Upper lobe of left lung (tissue), 6 donors: ENCODE data around the gene PAPLN. TPM values are rescaled to one million over a fixed set of nuclear protein-coding genes. Genes with fewer than 3 reads are reported as not detected.

Experiments used
- ATAC-seq, 2 donors: fragments of 200-7000 bp; cut with Tn5 transposase; one replicate each; pipeline ENCODE4 v1.9.1; 2022; ENCODE audit warnings: mild to moderate bottlenecking in 2 of 2, moderate library complexity in 2 of 2; ENCODE audit not compliant: low FRiP score in 2 of 2
- DNase-seq, 2 donors: peaks; one replicate each; pipeline ENCODE4 v3.0.0-alpha.2; 2019 to 2020
- H3K27ac ChIP-seq, 4 donors: fragments of 200-600 bp; sonication (generic); one replicate each; pipeline ENCODE4 v1.5.1; 2016 to 2019
- H3K27me3 ChIP-seq, 4 donors: fragments of 200-600 bp; sonication (generic); one replicate each; pipeline ENCODE4 v1.5.1; 2017 to 2019
- H3K36me3 ChIP-seq, 4 donors: fragments of 200-600 bp; sonication (generic); one replicate each; pipeline ENCODE4 v1.5.1; 2016 to 2019
- H3K4me1 ChIP-seq, 4 donors: fragments of 200-600 bp; sonication (generic); one replicate each; pipeline ENCODE4 v1.5.1; 2018 to 2019
- H3K4me3 ChIP-seq, 4 donors: fragments of 200-600 bp; sonication (generic); one replicate each; pipeline ENCODE4 v1.5.1; 2017 to 2019; ENCODE audit warnings: mild to moderate bottlenecking in 2 of 4, moderate library complexity in 1 of 4
- H3K9me3 ChIP-seq, 4 donors: fragments of 200-600 bp; sonication (generic); one replicate each; pipeline ENCODE4 v1.5.1; 2018 to 2019
- EP300 ChIP-seq, 4 donors: sonication (generic); formaldehyde crosslinking; IDR thresholded peaks; one replicate each; pipeline ENCODE4 v1.5.1; 2017; ENCODE audit warnings: antibody characterized with exemption in 4 of 4, control low read depth in 2 of 4
- POLR2A ChIP-seq, 4 donors: fragments of 450-650 bp; IDR thresholded peaks; one replicate each; pipeline ENCODE4 v1.5.1; 2016 to 2017; ENCODE audit warnings: antibody characterized with exemption in 4 of 4, mild to moderate bottlenecking in 2 of 4
- POLR2AphosphoS5 ChIP-seq, 2 donors: sonication (generic); formaldehyde crosslinking; IDR thresholded peaks; one replicate each; pipeline ENCODE4 v1.5.1; 2017; ENCODE audit warnings: antibody characterized with exemption in 2 of 2
- WGBS, 2 donors: methylation state at CpG; one replicate each; pipeline ENCODE4 v1.1.5; 2017 to 2018; 5-methylcytosine and 5-hydroxymethylcytosine counted together
- total RNA-seq, 6 donors: library from RNA; depleted of rRNA in 4 of 6; stranded (reverse); fragments of >200 nt in 4 of 6; gene quantifications; one replicate each; pipeline versions ENCODE4 v1.1.0 to v1.2.1, GENCODE V29; 2016 to 2021
- TF ChIP-seq, protein P1 (sequence below), 6 experiments: fragments of 450-650 bp in 4 of 6; fragments of 200-600 bp in 2 of 6; sonication (generic) in 2 of 6; IDR thresholded peaks; one replicate each; pipeline ENCODE4 v1.5.1; 2016 to 2019; ENCODE audit warnings: antibody characterized with exemption in 6 of 6
- donor health status: DM: no; HTN: no; CAD: no; lungs with moderate emphysema.
- donor health status: DM: no; HTN: yes; CAD: no; lungs with severe emphysema.

The PAPLN gene
- total RNA-seq, 6 donors from 2014 or later: 10.3 to 62.9 (median 16.5) TPM

DNA sequence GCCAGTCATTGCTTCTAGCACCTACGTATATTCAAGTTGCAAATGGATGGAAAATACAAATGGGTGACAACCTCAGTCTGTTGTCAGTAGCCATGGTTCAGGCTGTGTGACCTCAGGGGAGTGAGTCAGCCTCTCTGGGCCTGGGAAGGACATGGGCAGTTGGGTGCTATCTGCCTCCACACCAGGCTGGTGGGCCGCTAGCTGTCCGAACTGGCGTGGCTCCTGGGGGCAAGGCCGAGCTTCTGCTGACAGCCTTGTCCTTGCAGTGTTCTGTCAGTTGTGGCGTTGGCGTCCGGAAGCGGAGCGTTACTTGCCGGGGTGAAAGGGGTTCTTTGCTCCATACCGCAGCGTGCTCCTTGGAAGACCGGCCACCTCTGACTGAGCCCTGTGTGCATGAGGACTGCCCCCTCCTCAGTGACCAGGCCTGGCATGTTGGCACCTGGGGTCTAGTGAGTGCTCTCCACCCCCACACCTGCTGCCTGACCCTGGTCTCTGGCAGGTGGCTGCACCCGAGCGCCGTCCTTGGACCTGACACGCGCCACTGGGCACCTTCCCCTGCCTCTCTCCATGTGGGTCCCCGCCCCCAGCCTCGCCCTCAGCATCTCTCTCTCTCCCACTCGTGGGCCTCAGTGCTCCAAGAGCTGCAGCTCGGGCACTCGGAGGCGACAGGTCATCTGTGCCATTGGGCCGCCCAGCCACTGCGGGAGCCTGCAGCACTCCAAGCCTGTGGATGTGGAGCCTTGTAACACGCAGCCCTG, 17.1 kb downstream of the PAPLN start:
- ATAC-seq (peak in 1 of 2 donors; percentile 6), DNase-seq (peak in 1 of 2 donors; percentile 75)
- TF ChIP-seq POLR2A (IDR thresholded peaks at IDR 0.05) (no peak), EP300 (IDR thresholded peaks at IDR 0.05) (no peak), POLR2AphosphoS5 (IDR thresholded peaks at IDR 0.05) (no peak)
- TF ChIP-seq, protein P1, sequence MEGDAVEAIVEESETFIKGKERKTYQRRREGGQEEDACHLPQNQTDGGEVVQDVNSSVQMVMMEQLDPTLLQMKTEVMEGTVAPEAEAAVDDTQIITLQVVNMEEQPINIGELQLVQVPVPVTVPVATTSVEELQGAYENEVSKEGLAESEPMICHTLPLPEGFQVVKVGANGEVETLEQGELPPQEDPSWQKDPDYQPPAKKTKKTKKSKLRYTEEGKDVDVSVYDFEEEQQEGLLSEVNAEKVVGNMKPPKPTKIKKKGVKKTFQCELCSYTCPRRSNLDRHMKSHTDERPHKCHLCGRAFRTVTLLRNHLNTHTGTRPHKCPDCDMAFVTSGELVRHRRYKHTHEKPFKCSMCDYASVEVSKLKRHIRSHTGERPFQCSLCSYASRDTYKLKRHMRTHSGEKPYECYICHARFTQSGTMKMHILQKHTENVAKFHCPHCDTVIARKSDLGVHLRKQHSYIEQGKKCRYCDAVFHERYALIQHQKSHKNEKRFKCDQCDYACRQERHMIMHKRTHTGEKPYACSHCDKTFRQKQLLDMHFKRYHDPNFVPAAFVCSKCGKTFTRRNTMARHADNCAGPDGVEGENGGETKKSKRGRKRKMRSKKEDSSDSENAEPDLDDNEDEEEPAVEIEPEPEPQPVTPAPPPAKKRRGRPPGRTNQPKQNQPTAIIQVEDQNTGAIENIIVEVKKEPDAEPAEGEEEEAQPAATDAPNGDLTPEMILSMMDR (IDR thresholded peaks at IDR 0.05): no peak
- 91 to 94% methylated on average over 24 to 26 of the region's 28 CpGs for WGBS, 2 donors
- Histone ChIP-seq H3K4me3 (no peak overlapping the region), H3K27ac (no peak overlapping the region), H3K36me3 (no peaks in the 10 kb centered on the region), H3K9me3 (no peaks in the 10 kb centered on the region), H3K4me1 (no peaks in the 10 kb centered on the region), H3K27me3 (no peaks in the 10 kb centered on the region)

DNA sequence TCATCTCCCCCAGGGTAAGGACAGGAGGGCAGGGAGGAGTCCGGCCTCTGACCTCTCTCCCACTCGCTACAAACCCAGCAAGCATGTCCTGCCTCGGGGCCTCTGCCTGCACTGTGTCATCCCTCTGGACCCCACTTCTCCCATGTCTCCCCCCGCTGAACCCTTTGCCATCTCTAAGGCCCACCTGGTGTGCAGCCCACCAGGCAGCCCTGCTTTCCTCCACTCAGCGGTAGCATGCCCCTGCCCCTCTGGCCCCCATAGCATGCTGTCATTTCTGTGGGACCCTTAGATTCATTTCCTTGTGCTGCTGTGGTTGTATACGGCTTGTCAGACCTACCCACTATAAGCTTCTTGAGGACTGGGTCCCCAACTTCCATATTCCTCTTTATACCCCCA, 17.7 kb downstream of the PAPLN start:
- TF ChIP-seq POLR2AphosphoS5 (IDR thresholded peaks at IDR 0.05) (no peak), POLR2A (IDR thresholded peaks at IDR 0.05) (no peak), EP300 (IDR thresholded peaks at IDR 0.05) (no peak)
- TF ChIP-seq, protein P1 (IDR thresholded peaks at IDR 0.05): no peak
- Histone ChIP-seq H3K27me3 (no peaks in the 10 kb centered on the region), H3K27ac (no peak overlapping the region), H3K9me3 (no peaks in the 10 kb centered on the region), H3K4me3 (no peak overlapping the region), H3K4me1 (no peaks in the 10 kb centered on the region), H3K36me3 (no peaks in the 10 kb centered on the region)
- ATAC-seq (no peak), DNase-seq (no peak)
- 93 to 97% methylated on average over 5 to 6 of the region's 6 CpGs for WGBS, 2 donors

DNA sequence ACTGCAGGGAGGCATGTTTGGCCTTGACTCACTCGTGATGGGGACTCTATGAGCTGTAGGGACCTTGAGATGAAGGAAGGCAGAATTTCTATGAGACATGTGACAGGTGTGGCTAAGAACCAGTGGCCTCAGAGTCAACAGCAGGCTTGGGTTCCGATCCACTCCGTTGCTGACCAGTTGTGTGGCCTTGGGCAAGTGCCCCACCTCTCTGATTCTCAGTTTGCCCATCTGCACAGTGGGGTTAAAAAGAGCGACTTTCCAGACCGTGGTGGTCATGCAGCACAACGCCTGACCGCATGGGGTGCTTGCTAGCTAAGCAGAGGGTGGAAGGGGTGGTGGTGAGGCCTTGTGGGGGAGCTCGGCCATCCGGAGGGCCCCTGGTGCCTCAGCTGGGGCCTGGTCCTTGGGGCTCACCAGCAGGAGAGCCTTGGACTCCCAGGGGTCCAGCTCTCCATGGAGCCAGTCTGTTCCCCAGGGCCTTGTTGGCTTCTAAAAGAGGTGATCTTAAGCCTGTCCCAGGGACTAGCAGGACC, 18.5 kb downstream of the PAPLN start:
- TF ChIP-seq POLR2A (IDR thresholded peaks at IDR 0.05): no peak
- TF ChIP-seq POLR2AphosphoS5 (IDR thresholded peaks at IDR 0.05): no peak
- TF ChIP-seq EP300 (IDR thresholded peaks at IDR 0.05): no peak
- TF ChIP-seq, protein P1 (IDR thresholded peaks at IDR 0.05): no peak
- ATAC-seq (no peak), DNase-seq (no peak)
- Histone ChIP-seq H3K27me3 (no peaks in the 10 kb centered on the region), H3K9me3 (no peaks in the 10 kb centered on the region), H3K4me3 (no peak overlapping the region), H3K27ac (no peak overlapping the region), H3K4me1 (no peaks in the 10 kb centered on the region), H3K36me3 (no peaks in the 10 kb centered on the region)
- WGBS, 2 donors: 78 to 94% methylated on average over 3 to 9 of the region's 9 CpGs

DNA sequence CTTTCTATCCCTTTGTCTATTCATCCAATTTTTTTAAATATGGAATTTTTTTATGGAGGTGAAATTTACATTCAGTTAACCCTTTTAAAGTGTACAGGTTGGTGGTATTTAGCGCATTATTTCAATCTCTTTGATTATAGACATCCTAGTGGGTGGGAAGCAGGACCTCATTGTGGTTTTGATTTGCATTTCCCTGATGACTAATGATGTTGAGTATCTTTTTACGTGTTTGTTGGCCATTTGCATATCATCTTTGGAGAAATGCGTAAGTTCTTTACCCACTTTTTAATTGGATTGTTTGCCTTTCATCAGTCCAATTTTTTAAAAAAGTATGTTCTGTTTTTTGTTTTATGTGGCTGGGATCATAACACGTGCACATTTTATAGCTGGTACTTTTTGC, 20.8 kb downstream of the PAPLN start:
- Histone ChIP-seq H3K27ac (no peak overlapping the region), H3K27me3 (no peaks in the 10 kb centered on the region), H3K4me3 (no peak overlapping the region), H3K9me3 (no peaks in the 10 kb centered on the region), H3K36me3 (no peaks in the 10 kb centered on the region), H3K4me1 (no peaks in the 10 kb centered on the region)
- no peak for ATAC-seq
- DNase-seq: no peak
- TF ChIP-seq, protein P1 (IDR thresholded peaks at IDR 0.05): no peak
- no peak for TF ChIP-seq EP300 (IDR thresholded peaks at IDR 0.05)
- TF ChIP-seq POLR2A (IDR thresholded peaks at IDR 0.05): no peak
- no peak for TF ChIP-seq POLR2AphosphoS5 (IDR thresholded peaks at IDR 0.05)
- 82 to 84% methylated on average over 4 of the region's 4 CpGs for WGBS, 2 donors
